NCI-H226 (cell line): Measurements from ENCODE around the gene CCDC60.

ENCODE experiments used
- DNase-seq: peaks from one replicate; pipeline ENCODE4 v3.0.0-alpha.2; 2015

CCDC60 gene

DNA sequence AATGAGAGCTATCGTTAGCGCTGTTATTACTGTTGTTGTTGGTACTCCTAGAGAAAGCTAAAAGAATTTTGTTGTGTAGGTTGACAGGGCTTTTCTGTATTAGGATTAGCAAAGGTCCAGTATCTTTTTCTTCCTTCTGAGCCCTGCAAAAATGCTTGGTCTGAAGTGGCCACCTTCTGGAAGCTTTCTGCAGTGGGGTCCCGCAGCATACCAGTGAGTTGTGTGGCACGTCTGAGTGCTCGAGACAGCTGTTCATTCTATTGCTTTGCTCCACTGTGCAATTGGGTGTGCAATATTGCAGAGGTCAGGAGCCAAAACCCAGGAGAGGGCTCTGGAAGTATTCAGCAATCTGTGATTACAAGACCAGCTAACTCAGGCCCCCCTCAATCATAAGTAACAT, 57.1 kb downstream of the CCDC60 start:
- no peak for DNase-seq

GRCh38 chr12:119393677-119394076, 59.1 kb downstream of the CCDC60 start:
- DNase-seq = no peak

DNA sequence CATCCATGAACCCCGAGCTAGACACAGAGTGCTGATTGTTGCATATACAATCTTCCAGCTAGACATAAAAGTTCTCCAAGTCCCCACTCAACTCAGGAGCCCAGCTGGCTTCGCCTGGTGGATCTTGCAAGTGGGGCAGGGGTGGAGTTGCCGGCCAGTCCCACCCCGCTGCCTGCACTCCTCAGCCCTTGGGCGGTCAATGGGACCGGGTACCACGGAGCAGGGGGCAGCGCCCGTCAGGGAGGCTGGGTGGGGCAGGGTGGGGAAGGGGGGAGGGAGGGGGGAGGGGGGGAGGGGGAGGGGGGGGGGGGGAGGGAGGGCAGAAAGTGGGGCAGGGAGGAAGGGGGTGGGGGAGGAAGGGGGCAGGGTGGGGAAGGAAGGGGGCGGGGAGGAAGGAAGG, 63.0 kb downstream of the CCDC60 start:
- DNase-seq = no peak

DNA sequence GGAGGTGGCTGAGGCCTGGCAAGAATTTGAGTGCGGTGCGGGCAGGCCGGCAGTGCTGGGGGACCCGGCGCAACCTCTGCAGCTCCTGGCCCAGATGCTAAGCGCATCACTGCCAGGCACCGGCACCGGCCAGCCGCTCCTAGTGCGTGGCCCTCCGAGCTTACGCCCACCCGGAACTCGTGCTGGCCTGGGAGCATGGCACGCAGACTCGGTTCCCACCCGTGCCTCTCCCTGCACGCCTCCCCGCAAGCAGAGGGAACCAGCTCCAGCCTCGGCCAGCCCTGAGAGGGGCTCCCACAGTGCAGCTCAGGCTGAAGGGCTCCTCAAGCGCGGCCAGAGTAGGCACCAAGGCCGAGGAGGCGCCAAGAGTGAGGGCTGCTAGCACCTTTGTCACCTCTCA, 63.7 kb downstream of the CCDC60 start:
- DNase-seq = no peak

- no peak for DNase-seq
Measured at GRCh38 chr12:119399301-119399700, 64.8 kb downstream of the CCDC60 start.

GRCh38 chr12:119406308-119406707, 71.8 kb downstream of the CCDC60 start:
- no peak for DNase-seq

GRCh38 chr12:119406811-119407210, 72.3 kb downstream of the CCDC60 start:
- DNase-seq = no peak

GRCh38 chr12:119409043-119409442, 74.5 kb downstream of the CCDC60 start:
- DNase-seq = no peak

DNA sequence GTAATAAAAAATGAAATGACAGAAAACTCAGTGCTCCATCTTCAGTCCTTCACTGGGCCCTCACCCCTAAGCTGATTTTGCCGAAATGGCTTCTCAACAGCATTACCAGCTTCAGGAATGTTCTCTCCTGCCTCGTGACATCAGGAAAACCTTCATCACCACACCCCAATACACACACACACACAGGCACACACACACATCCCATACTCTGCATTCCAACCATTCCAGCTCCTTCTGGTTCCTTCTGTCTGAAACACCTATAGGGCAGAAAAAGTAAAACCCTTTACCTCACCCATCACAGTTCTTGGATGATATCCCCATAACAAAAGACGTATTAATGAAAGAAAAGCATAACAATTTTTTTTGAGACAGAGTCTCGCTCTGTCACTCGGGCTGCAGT, 75.9 kb downstream of the CCDC60 start:
- DNase-seq = no peak

DNA sequence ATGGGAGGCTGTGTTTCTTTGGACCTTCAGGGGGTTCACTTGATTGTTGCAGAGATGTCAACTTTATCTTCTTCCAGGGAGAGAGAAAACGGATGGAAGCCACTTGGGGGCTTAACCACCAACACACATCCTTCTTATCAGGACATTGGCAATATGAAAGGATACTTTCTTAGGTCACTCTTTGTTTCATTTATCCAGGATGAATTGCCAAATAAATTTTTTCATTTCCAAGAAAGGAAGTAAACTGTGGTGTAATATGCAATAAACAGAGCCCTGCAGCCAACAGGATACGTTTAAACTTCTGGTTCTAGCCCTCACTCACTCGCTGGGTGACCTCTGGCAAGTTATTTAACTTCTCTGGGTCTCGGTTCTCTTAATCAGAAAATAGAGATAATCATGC, 77.8 kb downstream of the CCDC60 start:
- no peak for DNase-seq

DNA sequence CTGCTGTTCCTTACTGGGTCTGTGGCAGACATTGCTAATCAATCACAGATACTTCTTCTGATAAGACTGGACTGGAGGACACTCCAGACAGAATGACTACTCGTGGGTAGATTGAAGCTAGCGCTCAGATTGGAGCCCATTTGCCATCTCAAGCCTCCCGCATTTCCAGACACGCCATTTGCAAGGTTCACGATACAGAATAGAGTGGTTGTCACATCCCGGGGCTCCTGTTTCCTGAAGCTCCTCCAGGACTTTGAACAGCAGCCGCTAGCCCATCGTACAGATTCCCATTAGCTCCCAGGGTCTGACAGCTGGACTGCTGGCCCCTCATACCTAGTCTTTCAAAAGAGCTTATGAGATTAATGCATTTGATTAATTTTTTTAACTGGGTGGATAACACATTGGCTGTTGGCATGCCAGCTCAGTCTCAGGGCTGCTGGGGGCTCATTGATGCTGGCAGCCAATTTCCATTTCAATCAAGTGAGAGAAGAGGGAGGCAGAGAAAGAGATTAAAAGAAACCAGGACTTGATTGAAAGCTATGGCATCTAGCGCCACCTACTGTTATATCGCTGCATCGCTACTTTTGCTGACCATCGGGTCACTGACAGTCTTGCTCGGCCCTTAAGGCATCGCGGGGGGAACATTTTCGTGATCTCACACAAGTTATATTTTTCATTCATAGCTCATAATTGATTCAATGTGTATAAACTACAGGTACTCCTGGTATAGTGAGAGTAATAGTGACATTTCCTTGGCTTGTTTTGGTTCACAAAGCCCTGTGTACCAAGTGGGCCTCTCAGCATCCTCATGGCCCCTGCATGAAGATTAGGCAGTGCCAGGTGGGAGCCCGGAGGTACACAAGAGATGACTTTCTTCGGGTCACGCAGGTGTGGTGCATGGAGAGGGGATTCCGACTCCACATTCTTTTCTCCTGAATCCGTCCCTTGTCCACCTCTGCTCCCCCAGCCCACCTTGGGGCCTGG, 78.6 kb downstream of the CCDC60 start:
- peak; percentile 18 for DNase-seq

- DNase-seq = no peak
Measured at GRCh38 chr12:119415714-119416113, 81.2 kb downstream of the CCDC60 start.

- no peak for DNase-seq
Measured at GRCh38 chr12:119417440-119417839, 82.9 kb downstream of the CCDC60 start.

GRCh38 chr12:119419381-119419780, 84.9 kb downstream of the CCDC60 start:
- DNase-seq = no peak

GRCh38 chr12:119423285-119423684, 88.8 kb downstream of the CCDC60 start:
- DNase-seq = no peak

DNA sequence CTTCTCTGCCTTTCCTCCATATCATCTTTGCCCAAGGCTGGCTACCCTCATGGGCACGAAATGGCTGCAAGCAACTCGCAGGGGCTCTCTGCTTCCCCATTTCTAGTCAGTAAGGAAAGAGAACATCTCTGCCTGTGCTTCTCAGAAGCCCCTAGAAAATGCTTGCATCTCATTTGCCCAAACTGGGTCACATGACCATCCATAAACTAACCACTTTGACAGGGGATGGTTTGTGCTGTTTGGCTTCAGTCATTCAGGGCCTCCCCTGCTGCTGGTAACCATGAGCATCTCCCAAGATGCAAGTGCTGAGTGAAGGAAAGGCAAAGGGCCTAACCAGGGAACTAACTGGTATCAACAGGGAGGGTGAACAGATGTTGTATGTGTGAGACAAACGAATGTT, 91.1 kb downstream of the CCDC60 start:
- no peak for DNase-seq

DNA sequence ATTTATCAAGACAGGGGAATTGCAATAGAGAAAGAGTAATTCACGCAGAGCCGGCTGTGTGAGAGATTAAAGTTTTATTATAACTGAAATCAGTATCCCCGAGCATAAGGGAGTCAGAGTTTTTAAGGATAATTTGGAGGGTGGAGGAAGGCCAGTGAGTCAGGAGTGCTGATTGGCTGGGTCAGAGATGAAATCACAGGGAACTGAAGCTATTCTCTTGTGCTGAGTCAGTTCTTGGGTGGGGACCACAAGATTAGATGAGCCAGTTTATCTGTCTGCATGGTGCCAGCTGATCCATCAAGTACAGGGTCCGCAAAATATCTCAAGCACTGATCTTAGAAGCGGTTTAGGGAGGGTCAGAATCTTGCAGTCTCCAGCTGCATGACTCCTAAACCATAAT, 96.6 kb downstream of the CCDC60 start:
- DNase-seq = no peak

DNA sequence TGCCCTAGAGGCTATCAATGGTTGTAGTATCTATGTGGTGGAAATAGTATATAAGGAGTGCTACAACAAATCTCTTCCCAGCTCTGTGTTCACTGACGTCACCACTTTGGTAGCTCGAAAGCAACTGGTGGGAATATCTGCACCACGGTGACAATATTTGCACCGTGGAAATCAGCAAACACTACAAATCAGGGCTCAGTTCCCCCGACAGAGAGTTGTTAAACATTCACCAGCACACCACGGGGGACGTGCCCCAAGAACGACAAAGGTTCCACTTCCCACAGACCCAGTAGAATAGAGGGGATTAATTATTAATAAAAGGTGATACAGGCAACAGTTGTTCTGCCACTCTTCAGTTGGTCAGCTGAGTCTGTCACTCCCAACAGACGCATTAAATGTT, 98.4 kb downstream of the CCDC60 start:
- DNase-seq = no peak

DNA sequence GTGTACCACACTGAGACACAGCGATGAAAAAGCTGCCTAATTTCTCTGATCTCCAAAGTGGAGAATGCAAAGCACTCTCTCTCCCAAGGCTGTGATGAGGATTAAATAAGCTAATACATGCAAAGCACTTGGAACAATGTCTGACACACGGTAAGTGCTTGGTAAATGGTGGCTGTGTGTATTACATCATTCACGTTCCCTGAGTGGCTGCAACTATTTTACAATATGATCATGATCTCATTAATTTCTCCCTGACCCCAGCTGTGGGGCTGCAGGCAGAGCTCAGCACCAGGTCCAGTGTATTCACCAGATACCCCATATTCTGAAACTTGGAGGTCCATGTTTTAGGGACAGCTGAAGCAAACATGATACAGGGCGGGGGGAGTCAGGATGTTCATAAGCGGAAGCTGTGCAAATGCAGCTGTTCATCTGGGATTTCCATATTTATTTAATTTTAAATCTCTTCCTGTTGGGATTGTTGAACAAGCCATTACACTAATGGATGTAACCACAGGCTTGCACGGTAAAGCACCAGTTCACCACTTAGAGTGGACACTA, 106.4 kb downstream of the CCDC60 start:
- DNase-seq = no peak

DNA sequence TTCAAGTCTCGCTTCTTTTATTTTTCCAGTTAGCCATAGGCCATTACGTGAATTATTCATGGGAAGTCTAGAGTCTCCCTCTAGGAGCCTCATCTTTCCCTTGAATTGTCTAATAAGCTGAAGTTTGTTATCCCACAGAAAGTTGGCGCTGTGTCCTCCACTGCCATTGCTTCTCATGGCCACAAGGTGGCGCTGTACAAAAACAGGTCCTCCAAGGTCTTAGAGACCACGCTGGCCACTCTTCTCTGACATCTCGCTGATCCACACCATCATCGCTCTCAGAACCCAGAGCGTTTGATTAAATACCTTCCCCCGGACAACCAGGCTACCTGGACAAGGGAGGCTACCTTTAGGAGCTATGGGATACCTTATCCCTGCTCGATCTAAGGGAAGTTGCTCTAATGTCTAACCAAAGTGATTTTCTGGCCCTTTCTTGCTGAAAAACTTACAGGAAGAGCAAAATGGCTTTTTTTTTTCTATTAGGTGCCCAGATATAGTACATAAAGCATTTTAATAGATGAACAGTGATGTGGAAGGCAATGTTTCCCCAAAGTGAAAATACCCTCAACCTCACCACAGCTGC, 110.0 kb downstream of the CCDC60 start:
- peak; percentile 36 for DNase-seq

DNA sequence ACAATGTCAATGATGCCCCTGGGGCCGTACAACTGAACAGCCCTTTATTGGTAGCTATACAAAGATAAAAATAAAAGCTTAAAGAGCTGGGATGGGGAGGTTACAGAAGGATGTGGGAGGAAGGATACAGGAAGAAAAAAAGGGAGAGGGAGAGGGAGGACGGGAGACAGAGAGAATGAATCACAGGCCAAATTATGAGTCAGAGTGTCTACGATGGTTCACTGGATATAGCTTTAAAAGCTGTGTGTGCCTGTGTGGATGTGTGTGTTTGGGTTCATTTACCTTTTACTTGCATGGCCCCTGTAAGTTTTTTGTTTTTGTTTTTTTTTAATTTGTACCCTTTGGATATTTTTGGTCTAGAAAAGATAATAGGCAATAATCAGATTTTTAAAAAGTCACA, 111.9 kb downstream of the CCDC60 start:
- peak; percentile 6 for DNase-seq

DNA sequence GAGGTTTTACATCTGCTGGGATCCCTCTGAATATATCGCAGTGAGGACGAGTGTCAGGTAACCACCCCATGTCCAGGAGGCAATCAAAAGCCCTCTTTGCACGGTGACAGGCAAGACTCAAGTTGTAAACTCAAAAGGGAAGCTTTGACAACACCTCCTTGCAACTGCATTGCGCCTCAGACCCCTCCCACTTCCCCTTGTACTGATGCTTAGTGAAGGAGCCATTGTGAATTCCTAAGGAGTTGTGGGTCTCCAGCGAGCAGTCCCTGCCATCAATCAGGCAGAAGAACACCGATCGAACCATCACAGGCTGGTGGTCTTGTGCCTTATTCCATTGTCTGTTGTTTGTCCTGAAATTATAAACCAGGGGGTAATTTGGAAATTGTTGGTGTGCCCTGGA, 112.6 kb downstream of the CCDC60 start:
- DNase-seq = no peak

- no peak for DNase-seq
Measured at GRCh38 chr12:119447618-119448017, 113.1 kb downstream of the CCDC60 start.

DNA sequence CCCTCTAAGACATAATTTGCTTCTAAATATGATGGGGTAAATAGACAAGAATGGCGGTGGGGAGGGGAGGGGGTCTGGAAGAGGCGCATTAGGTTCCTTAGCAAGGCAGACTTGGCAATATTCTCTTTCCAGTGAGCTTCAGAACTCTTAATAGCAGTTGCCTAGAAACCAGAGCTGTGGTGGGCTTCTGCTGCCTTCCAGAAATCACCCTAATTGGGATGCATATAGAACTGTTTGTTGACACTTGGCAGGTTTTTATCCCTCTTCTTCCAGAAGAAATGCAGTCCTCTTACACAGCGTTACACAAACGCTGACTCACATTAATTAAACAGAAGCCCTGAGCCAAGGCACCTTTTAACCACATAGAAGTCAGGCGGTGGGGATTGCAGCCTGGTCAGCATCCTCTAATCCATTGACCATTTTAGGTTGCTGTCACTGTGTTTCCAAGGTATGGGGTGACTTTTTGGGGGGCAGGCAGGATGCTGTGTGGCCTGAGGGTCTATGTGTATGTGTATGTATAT, 114.1 kb downstream of the CCDC60 start:
- no peak for DNase-seq
